ENCODE measurements around the gene SP3.
"Not testable (repeated sequence)": the region's sequence is repeated elsewhere in the genome, so short reads cannot be mapped to it uniquely, and the experiment has no call there.

Gene SP3

DNA sequence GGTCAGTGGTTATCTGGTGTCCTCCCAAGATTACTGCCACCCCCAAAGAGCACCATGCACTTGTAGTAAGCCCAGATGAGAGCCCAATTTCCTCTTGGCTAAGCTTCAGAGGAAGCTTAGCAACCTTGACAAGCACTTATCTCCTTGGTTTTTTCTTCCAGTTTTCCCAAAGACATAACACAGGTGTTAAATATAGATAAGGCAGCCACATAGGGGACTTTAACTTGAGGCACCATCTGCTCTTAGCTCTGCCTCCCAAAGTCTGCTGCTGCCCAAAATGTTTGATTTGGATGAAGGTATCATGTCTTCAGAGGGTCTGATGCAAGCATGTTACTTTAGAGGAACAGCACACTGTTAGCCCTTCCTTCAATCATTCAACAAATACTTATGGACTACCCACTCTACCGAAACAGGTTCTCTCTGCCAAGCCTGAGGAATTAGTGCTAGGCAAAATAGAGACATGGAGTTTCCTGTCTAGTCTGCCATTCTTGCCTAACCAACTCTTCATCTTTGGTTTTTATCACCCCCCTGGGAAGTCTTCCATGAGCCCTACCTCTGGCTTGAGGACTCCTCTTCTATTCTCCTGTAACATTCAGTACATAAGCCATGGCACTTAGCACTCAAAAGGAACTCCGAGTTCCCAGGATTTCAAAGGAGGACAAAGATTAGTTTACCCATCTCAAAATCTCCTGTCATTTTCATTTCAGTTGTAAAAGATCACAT, 73.7 kb downstream of the SP3 start:
- Histone ChIP-seq H3K4me1 (ENCODE audit: control insufficient read depth, insufficient read depth, low read length, unreplicated experiment) (no peaks in the 10 kb centered on the region), H3K4me3 (ENCODE audit: low read depth, low read length) (no peak overlapping the region), H2AFZ (ENCODE audit: low read length, unreplicated experiment) (no peak overlapping the region), H3K27ac (ENCODE audit: low read depth, low read length) (no peak overlapping the region), H3K27me3 (ENCODE audit: insufficient read depth, low read length) (peaks cover 15% of the 10 kb centered on the region; the same call in 1 of the 2 replicates), H3K79me2 (ENCODE audit: control insufficient read depth, insufficient read depth, low read length, unreplicated experiment) (no peaks in the 10 kb centered on the region), H3K36me3 (ENCODE audit: insufficient read depth, low read length) (no peaks in the 10 kb centered on the region)

DNA sequence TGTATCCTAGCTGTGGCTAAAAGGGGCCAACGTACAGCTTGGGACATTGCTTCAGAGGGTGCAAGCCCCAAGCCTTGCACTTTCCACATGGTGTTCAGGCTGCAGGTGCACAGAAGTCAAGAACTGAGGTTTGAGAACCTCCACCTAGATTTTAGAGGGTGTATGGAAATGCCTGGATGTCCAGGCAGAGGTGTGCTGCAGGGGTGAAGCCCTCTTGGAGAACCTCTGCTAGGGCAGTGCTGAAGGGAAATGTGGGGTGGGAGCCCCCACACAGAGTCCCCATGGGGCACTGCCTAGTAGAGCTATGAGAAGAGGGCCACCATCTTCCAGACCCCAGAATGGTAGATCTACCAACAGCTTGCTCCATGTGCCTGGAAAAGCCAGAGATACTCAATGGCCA, 75.7 kb downstream of the SP3 start:
- peaks cover 15% of the 10 kb centered on the region; the same call in 1 of the 2 replicates for H3K27me3 ChIP-seq (ENCODE audit: insufficient read depth, low read length)
- not testable (repeated sequence) for H3K4me1 ChIP-seq (ENCODE audit: control insufficient read depth, insufficient read depth, low read length, unreplicated experiment); H3K79me2 ChIP-seq (ENCODE audit: control insufficient read depth, insufficient read depth, low read length, unreplicated experiment); H3K36me3 ChIP-seq (ENCODE audit: insufficient read depth, low read length); H3K27ac ChIP-seq (ENCODE audit: low read depth, low read length); H2AFZ ChIP-seq (ENCODE audit: low read length, unreplicated experiment); H3K4me3 ChIP-seq (ENCODE audit: low read depth, low read length)

DNA sequence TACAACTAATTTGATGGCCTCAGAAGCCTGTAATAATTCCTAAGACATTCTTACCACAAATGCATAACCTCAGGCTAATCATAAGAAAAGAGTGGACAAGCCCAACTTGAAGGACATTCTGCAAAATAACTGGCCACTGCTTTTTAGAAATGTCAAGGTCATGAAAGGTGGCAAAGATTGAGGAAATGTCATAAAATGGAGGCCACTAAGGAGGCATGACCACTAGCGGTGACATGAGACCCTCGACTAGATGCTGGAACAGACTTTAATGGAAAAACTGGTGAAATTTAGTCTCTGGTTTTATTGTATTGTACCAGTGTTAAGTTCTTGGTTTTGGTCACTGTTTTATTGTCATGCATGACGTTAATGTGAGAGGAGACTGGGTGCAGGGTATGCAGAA, 78.6 kb downstream of the SP3 start:
- Histone ChIP-seq H3K27me3 (ENCODE audit: insufficient read depth, low read length) (peaks cover 7% of the 10 kb centered on the region; the same call in 1 of the 2 replicates), H3K79me2 (ENCODE audit: control insufficient read depth, insufficient read depth, low read length, unreplicated experiment) (no peaks in the 10 kb centered on the region), H3K4me1 (ENCODE audit: control insufficient read depth, insufficient read depth, low read length, unreplicated experiment) (no peaks in the 10 kb centered on the region), H3K27ac (ENCODE audit: low read depth, low read length) (no peak overlapping the region), H3K36me3 (ENCODE audit: insufficient read depth, low read length) (no peaks in the 10 kb centered on the region), H2AFZ (ENCODE audit: low read length, unreplicated experiment) (no peak overlapping the region), H3K4me3 (ENCODE audit: low read depth, low read length) (no peak overlapping the region)

DNA sequence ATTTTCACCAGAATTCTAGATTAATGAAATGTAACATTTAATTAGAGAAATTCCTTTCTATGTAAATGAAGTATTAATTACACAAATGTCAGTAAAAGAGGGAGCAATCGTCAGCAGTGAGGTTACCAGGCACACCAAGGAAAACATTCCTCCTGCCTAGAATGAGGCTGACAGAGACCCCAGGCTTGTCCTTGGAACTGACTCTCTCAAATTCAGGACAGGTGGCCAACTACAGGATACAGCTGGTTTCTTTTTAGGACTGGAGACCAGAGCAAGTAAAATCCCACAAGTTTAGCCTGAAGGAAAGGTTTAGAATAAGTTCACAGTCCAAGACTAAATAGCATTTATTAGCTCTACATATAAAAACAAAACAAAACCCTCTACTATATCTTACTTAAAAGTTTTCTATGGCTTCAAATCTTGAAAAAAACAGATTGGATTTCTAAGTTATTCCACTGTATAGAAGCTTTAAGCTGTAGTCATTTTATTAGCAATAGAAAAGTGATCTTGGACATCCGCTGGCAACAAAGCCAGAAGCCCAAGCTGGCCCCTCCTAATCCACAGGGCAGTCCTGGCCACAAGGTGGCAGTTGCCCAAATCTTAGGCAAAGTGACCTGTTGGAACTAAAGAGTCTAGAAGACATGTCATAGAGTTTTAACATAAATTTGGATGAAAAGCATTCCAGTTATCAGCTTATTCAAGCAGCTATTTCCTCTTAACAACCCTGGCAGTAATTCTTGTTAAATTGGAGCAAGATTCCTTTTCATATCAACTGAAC, 81.0 kb downstream of the SP3 start:
- Histone ChIP-seq H3K27me3 (ENCODE audit: insufficient read depth, low read length) (peaks cover 20% of the 10 kb centered on the region), H3K79me2 (ENCODE audit: control insufficient read depth, insufficient read depth, low read length, unreplicated experiment) (no peaks in the 10 kb centered on the region), H3K27ac (ENCODE audit: low read depth, low read length) (no peak overlapping the region), H3K4me1 (ENCODE audit: control insufficient read depth, insufficient read depth, low read length, unreplicated experiment) (no peaks in the 10 kb centered on the region), H2AFZ (ENCODE audit: low read length, unreplicated experiment) (no peak overlapping the region), H3K4me3 (ENCODE audit: low read depth, low read length) (no peak overlapping the region), H3K36me3 (ENCODE audit: insufficient read depth, low read length) (no peaks in the 10 kb centered on the region)

DNA sequence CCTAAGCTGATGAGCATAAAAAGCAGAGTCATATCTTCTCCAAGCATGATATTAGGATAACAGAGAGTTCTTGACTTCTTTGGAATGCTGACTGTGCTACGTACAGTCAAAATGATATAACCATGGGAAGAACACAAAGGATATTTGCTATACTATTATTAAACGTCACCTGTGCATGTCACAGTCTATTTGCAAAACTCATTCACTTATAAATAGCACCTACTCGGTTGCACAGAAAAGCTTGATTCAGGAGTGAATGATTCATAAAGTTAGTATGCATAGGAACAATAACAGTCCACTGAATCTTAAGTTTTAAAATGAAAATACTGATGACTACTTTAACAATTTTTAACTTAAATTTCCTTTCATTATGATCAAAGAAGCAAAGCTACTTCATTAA, 83.3 kb downstream of the SP3 start:
- Histone ChIP-seq H3K4me3 (ENCODE audit: low read depth, low read length) (no peak overlapping the region), H2AFZ (ENCODE audit: low read length, unreplicated experiment) (no peak overlapping the region), H3K27me3 (ENCODE audit: insufficient read depth, low read length) (peaks cover 29% of the 10 kb centered on the region), H3K36me3 (ENCODE audit: insufficient read depth, low read length) (no peaks in the 10 kb centered on the region), H3K4me1 (ENCODE audit: control insufficient read depth, insufficient read depth, low read length, unreplicated experiment) (no peaks in the 10 kb centered on the region), H3K79me2 (ENCODE audit: control insufficient read depth, insufficient read depth, low read length, unreplicated experiment) (no peaks in the 10 kb centered on the region), H3K27ac (ENCODE audit: low read depth, low read length) (no peak overlapping the region)

DNA sequence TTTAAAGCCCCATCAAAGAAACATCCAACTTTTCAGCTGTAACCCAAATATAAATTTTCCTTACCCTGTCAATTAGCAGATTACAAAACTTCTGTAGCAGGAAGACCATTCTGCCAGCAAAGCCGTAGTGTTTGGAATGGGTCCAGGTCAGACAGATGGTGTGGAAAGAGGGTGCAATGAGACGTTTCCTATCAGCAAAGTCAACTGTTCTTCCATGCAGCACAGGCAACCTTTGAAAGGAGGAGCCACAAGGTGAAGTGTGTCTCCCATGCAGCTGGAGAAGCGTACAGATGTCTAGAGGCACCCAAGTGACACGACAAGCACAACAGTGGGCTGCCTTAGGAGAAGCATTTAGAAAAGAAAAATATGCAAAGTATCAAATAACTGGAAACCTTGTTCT, 83.7 kb downstream of the SP3 start:
- no peaks in the 10 kb centered on the region for H3K79me2 ChIP-seq (ENCODE audit: control insufficient read depth, insufficient read depth, low read length, unreplicated experiment)
- no peaks in the 10 kb centered on the region for H3K4me1 ChIP-seq (ENCODE audit: control insufficient read depth, insufficient read depth, low read length, unreplicated experiment)
- H3K27ac ChIP-seq (ENCODE audit: low read depth, low read length) = no peak overlapping the region

DNA sequence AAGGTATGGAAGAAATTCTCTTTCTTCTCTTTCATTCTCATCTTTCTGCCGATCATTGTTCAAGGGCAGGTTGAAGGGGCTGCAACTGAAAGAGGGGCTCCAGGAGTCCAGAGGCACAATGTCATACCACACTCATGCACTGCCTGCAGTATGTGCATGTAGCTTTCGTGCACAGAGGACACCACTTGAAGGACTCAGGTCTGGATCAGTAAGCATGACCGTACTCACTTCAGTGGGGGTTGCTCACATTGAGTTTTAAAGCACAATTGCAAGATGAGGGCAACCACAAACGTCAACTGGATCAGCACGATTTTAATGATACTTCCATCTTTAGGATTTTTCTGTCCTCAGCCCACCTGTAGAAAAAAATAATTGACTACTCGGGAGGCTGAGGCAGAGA, 84.6 kb downstream of the SP3 start:
- Histone ChIP-seq H3K36me3 (ENCODE audit: insufficient read depth, low read length) (no peaks in the 10 kb centered on the region), H3K27ac (ENCODE audit: low read depth, low read length) (no peak overlapping the region), H3K4me1 (ENCODE audit: control insufficient read depth, insufficient read depth, low read length, unreplicated experiment) (no peaks in the 10 kb centered on the region), H2AFZ (ENCODE audit: low read length, unreplicated experiment) (no peak overlapping the region), H3K79me2 (ENCODE audit: control insufficient read depth, insufficient read depth, low read length, unreplicated experiment) (no peaks in the 10 kb centered on the region), H3K27me3 (ENCODE audit: insufficient read depth, low read length) (peaks cover 29% of the 10 kb centered on the region), H3K4me3 (ENCODE audit: low read depth, low read length) (no peak overlapping the region)

More for the DNA sequence above, 83.7 kb downstream of the SP3 start:
- Histone ChIP-seq H3K4me3 (ENCODE audit: low read depth, low read length) (no peak overlapping the region), H3K36me3 (ENCODE audit: insufficient read depth, low read length) (no peaks in the 10 kb centered on the region), H2AFZ (ENCODE audit: low read length, unreplicated experiment) (no peak overlapping the region), H3K27me3 (ENCODE audit: insufficient read depth, low read length) (peaks cover 29% of the 10 kb centered on the region)

DNA sequence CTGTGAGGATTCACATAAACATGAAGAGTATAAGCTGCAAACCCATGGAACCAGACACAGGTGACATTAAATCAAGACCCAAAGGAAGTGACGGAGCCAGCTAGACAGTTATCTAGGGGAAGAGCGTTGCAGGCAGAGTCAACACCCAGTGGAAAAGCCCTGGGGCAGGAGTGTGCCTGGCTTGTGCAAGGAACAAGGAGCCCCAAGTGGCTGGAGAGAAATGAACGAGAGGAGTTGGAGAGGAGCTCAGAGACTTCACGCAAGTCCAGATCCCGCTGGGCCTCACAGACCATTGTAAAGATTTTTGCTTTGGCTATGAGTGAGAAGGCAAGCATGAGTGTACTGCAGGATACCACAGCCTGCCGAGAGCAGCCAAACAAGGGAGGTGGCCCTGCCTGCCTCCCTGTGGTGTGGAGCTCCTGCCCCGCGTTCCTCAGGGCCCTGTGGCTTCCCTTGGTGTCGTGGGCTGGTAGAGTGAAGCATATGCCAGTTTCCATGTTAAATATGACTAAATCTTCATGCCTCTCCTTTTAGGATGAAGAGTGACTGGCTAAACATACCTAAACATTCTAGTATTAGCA, 88.2 kb downstream of the SP3 start:
- Histone ChIP-seq H3K27me3 (ENCODE audit: insufficient read depth, low read length) (peaks cover 31% of the 10 kb centered on the region), H3K36me3 (ENCODE audit: insufficient read depth, low read length) (no peaks in the 10 kb centered on the region), H3K4me3 (ENCODE audit: low read depth, low read length) (no peak overlapping the region), H3K27ac (ENCODE audit: low read depth, low read length) (no peak overlapping the region), H3K79me2 (ENCODE audit: control insufficient read depth, insufficient read depth, low read length, unreplicated experiment) (no peaks in the 10 kb centered on the region), H2AFZ (ENCODE audit: low read length, unreplicated experiment) (no peak overlapping the region), H3K4me1 (ENCODE audit: control insufficient read depth, insufficient read depth, low read length, unreplicated experiment) (no peaks in the 10 kb centered on the region)

DNA sequence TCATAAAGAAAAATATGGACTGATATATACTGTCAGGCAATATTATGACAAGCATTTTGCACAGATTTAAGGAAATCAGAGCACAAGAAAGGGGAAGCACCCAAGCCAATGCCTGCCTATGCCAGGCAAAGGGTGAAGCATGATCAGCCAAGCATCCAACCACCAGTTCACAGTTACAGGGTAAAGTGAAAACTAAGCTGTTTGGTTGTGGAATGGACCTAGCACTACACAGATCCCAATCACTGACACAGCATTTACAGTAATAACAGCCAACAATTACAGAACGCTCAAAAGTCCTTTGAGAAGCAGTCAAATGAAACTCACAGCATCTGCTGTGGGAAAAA, 90.3 kb downstream of the SP3 start:
- Histone ChIP-seq H3K4me1 (ENCODE audit: control insufficient read depth, insufficient read depth, low read length, unreplicated experiment) (no peaks in the 10 kb centered on the region), H3K36me3 (ENCODE audit: insufficient read depth, low read length) (no peaks in the 10 kb centered on the region), H3K27me3 (ENCODE audit: insufficient read depth, low read length) (peaks cover 36% of the 10 kb centered on the region), H3K4me3 (ENCODE audit: low read depth, low read length) (no peak overlapping the region), H3K79me2 (ENCODE audit: control insufficient read depth, insufficient read depth, low read length, unreplicated experiment) (no peaks in the 10 kb centered on the region), H3K27ac (ENCODE audit: low read depth, low read length) (no peak overlapping the region), H2AFZ (ENCODE audit: low read length, unreplicated experiment) (no peak overlapping the region)

DNA sequence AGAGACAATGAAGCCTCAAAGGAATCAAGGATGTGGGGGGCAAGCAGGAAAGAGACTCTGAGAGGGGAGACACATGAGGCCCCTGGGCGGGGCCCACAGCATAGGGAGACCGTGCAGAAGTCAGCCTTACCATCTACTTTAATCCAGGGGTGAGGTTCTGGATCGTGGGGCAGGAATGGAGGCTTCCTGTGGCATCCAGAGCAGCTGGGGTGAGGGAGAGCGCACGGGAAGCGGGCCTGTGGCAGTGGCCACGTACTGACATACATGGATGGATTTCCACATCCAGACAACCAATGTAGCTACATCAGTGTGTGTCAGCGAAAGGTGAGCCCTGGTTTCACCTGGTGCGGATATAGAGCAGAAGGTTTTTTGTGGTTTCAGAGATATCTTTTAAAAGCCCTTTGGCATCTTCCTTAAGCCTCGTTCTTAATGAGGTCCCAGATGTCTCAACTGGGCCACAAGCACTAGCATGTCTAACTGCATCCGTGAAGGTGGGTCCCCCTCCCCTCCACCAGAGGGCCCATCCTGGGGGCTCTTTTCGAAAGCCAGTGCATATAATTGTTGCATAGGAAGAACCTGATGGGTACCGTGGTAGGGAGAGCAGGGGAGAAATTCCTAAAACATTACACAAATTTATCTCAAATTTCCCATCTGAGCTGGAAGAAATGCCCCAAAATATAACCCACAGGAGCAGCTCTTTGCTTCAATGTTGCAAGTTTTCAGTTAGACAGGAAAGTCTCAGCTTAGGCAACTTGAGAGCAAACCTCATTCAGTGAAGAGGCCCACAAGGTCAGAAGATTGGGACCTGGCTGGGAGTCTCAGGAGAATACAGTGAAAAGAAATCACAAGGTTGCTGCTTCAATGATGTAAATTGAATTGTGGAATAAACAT, 90.9 kb downstream of the SP3 start:
- H3K79me2 ChIP-seq (ENCODE audit: control insufficient read depth, insufficient read depth, low read length, unreplicated experiment) = no peaks in the 10 kb centered on the region
- H3K27me3 ChIP-seq (ENCODE audit: insufficient read depth, low read length) = peaks cover 37% of the 10 kb centered on the region
- H3K27ac ChIP-seq (ENCODE audit: low read depth, low read length) = no peak overlapping the region
- H3K36me3 ChIP-seq (ENCODE audit: insufficient read depth, low read length) = no peaks in the 10 kb centered on the region
- no peak overlapping the region for H2AFZ ChIP-seq (ENCODE audit: low read length, unreplicated experiment)
- no peaks in the 10 kb centered on the region for H3K4me1 ChIP-seq (ENCODE audit: control insufficient read depth, insufficient read depth, low read length, unreplicated experiment)
- no peak overlapping the region for H3K4me3 ChIP-seq (ENCODE audit: low read depth, low read length)

Measured in ACC112 (cell line).